GDM1 (cell line): ENCODE results near the gene MYO3B.
"Not testable (repeated sequence)": the region's sequence is repeated elsewhere in the genome, so short reads cannot be mapped to it uniquely, and the experiment has no call there.

Experiments
- DNase-seq: peaks from one replicate; lab custom pipeline; 2025; lab: John Stamatoyannopoulos, UW

Gene MYO3B

DNA sequence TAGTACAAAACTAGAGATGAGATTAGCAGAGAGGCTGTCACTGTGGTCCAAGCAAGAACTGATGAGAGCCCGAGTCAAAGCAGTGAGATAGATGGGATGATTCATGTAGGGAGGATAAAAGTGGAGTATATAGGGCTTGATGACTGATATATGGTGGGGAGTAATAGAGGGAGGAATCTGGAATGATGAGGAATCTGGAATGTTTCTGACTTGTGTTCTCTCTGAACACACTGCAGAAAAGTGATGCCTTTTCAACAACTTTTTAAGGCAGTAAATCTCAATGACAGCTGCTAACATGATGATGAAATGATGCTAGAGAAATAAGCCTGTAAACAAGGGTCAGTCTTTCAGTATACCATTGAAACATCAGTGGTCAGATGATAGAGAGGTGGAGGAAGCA is 393.7 kb downstream of the MYO3B start:
- no peak for DNase-seq

DNA sequence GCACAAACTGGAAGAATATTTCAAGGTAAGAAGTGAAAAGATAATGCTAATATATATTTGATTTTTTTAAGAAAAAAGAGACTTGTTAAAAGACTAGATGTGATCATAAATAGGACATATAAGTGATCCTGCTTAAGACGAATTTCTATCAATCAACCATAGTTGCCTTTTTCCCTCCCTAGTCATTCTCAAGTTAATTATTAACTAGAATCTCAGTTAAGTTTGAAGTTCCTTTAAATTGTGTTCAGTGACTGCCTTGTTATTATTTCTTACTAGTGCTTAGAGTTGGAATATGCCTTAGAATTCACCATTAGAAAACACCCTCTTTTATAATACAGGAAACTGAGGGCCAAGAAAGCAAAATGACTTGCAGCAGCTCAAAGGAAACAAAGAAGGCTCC is 395.7 kb downstream of the MYO3B start:
- DNase-seq = no peak

DNA sequence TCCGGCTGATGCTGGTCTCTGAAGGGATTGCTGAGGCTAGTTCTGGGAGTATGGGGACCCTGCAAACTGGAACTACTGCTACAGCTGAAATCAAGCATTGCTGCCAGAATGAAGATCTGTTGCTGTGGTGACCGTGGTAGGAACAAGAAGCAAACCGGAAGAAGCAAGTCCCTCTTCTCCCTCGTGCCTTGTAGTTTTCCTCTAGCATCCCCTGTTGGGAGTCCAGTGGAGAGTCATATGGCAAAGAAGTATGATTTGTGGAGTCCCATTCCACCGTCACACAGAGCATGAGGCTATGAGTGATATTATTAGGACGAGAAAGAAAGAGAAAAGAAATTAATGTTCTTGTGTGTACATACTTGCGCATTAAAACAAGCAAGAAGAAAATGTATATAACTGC is 398.3 kb downstream of the MYO3B start:
- no peak for DNase-seq

DNA sequence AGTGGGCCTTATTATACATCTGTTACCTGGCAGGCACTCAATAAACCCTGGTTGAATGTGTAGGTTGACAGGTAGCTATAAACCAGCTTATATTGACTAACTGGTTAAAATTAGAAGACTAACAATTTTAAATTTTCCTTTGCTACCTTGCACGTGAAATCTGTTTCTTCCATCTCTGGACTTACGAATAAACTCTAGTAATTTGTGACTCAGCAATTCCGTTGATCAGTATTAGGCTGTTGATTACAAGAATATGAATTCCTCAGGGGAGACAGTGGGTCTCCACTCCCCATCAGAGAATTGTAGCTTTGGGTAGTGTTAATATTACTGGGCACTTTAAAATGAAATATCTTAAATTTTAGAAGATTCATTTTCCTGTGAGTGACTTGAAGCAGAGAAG is 399.4 kb downstream of the MYO3B start:
- no peak for DNase-seq

DNA sequence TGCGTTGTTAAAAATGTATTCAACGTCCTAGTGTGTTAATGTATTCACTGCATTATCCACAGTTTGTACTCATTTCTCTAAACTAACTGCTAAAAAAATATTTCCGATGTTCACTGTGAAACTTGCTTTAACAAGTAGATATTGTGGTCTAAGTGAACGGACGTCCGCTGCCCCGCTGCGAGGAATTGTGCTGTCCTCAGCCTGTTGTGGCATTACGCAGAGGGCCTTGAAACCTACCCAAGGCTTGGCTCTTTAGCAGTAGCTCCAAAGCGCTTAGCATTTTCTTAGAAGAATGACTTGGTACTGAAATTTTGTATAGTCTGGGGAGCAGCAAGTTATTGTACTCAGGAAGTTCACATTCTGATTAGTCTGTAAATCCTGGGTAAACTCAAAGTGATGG is 400.7 kb downstream of the MYO3B start:
- no peak for DNase-seq

DNA sequence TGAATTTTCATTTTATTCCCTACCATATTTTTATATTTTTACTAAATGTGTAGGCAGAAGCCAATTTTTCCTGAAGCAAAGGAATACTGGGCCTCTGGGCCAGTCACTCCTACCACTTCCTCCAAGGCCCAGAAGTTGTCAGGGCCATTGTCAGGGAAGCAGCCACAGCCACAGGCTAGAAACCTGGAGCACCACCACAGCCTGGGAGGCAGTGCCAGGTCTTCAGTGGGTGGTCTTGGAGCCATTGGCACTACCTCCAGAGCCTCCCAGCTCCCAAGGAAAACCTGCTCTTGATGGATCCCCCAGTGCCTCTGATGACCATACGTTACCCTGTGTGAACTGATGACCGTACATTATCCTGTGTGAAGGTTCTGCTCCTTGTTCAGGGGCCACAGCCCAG is 401.6 kb downstream of the MYO3B start:
- DNase-seq = no peak

DNA sequence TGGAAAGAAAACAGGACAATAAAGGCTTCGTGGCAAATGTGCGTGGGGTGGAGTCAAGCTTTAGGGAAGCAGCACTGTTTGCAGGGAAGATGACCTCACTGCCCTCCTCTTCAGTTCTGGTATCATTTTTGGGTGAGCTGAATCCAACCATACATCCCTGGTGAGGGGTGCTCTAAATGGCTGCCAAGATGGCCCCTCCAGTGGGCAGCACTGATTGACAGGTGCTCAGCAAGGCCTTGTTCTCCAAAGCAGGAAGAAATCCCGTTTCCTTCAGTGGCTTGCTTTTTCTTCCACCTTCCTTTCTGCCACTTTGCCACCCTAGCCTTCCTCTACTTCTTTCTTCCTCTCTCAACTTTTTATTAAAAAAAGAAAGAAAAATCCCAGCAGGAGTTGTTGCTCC is 404.4 kb downstream of the MYO3B start:
- DNase-seq = no peak

DNA sequence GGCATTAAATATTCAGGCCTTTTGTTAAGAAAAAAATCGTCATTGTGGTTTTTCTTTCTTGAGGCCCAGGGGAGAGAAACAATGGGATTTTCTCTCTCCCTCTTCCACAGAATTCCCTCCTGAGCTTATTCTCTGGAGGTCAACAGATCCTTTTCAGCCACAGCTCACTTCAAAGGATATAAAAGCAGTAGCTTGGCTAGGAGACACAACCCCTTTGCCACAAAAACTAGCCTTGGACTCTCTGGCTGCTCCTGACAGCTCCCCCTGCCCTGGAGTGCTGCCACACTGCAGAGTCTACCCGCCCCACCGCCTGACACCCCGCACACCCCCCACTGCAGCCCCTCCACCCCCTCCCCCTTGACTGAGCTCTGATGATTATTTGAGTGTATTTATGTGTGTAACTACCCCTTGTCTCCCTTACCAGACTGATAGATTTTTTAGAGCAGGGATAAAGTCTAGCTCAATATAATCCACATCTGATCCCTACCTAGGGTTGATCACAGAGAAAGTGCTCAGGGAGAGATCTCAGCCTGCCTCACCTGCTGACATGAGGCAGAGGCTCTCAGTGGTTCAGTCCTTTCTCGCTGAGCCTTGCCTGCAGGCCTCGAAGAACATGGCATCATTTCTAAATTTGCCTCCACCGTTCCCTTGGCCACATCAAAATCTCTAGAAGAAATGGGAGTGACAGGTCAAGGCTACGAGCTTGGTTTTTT is 405.0 kb downstream of the MYO3B start:
- no peak for DNase-seq

DNA sequence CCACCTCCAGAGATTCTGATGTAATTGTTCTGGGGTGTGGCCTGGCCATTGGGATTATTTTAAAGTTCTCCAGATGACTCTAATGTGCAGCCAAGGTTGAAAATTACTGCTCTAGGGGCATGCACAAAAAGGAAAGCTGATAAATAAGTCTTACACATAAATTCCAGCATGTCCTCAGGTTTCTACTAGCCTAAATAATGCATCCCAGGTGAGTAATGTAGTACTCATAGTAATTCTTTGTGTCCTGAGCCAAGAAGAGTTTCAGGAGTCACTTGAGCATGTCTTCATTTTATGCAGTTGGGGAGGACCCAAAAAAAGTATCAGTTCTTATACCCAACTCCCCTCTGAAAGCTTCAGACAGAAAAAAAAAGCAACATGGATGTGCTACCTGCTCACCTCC is 407.1 kb downstream of the MYO3B start:
- DNase-seq = no peak

DNA sequence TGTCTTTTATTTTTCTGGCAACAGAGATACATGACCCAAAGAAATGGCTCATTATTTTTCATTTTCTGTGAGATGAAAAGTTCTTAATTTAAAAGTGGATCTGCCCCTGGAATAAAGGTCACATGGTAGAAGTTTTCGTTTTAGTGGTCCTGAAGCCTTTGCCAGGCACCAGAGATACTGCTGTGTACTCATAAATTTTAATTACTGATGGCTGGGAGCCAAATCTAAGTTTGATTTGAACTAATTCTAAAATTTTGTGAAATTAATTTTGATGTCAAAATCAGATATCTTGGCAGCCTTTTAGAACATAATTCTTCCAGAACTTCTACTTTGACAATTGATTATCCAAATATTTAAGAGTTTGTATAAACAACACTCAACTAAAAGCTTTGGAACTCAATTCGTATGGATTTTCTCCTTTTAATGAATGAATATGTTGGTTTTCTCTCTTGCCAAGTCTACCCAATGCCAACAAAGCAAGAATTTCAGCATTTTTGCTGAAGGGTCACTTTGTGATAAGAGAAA is 408.7 kb downstream of the MYO3B start:
- DNase-seq = no peak

DNA sequence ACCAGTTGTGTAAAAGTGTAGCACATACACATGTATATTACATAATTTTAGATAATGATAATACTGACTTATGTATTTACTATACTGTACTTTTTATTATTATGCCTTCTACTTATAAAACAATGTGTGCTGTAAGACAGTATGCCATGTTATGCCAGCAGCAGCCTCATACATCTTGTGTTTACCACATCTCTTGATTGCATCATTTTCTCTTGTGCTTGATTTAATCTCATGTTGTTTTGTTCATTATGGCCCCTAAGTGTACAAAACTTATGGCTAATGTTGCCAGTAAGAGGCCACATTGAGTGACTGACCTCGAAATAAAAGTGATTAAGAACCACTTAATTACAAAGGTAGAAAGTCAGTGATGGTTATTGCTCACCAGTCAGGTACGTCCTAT is 409.2 kb downstream of the MYO3B start:
- DNase-seq = no peak

DNA sequence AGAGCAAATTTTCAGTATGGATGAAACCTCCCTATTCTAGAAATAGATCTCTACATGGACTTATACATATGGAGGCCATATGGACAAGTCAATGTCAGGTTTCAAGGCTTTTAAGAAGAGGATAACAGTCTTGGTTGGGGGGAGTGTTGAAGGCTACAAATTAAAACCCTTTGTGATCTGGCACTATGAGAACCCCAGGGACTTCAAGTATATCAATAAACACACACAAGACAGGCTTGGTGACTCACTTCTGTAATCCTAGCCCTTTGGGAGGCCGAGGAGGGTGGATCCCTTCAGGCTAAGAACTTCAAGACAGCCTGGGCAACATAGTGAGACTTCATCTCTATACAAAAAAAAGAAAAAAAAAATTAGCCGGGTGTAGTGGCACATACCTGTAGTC is 410.0 kb downstream of the MYO3B start:
- no peak for DNase-seq

DNA sequence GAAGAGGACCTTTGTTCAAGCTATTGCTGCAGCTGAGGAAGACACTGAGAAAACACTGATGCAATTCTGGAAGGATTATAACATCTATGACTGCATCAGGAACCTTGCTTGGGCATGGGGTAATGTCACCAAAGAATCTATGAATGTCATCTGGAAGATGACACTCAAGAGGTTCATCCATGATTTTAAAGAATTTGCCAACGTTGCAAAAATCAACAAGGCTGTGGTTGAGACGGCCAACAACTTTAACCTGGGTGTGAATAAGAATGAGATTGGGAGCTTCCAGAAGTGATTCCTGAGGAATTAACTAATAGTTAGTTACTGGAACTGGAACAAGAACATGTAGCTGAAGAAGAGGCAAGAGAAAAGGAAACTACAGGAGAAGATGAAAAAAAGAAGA is 410.8 kb downstream of the MYO3B start:
- no peak for DNase-seq

DNA sequence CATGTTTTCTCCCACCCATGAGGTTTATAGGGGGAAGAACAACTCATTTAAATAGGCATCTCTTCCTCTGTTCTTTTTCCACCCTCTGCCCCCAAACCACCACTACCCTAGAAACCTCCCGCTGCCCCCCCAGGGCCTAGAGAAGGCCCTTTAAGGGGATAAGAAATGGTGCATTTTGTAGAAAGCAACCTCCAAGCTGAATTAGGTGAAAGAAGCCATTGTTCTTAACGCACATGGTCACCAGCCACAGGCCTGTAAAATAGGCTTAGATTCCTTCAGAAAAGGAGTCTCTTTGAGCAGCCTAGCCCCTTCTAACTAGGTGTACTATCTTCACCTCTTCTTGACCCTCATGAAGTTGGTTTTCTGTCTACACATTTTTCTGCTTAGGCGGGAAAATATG is 418.6 kb downstream of the MYO3B start:
- DNase-seq = no peak

DNA sequence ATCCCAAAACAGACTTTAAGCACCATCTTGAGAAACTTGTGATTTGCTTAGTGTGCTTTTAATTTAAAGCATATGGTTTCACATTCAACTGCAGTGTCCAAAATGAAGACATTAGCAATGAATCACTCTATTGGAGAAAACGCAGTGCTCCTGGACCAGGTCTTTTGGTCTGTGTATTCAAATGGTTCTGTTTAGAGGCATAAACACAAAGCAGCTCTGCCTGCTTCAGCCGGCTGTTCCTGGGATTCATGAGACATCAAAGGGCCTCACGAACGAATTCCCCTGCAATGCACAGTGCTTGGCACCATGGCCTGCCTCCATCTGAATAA is 420.1 kb downstream of the MYO3B start:
- no peak for DNase-seq

DNA sequence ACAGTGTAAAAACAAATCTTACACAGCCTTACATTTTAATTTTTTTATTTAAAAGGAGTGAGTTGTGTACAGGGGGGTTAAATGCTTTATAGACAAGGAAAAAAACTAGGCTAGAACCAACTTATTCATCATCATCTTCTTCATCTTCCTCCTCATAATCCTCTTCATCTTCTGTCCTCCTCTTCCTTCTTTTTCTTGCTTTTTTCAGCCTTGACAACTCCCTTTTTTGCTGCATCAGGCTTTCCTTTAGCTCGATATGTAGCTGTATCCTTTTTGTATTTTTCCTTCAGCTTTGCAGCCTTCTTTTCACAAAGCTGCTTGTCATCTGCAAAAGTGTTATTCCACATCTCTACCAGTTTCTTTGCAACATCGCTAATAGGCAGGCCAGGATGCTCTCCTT is 423.5 kb downstream of the MYO3B start:
- DNase-seq = no peak

DNA sequence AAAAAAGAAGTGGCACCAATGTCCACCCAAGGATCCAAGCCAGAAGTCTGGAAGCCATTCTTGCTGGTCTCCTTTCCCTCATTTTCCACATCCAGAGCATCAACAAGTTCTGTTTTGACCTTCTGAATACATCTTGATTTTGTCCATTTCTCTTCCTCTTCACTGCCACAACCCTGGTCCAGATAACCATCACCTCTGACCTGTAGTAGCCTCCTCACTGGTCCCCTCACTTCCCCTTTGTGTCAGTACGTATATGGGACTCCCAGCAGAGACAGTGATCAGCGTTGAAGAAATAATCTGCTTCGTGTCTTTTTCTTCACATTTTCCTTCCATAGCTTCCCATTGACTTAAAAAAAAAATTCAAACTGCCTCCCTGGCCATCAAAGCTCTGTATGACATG is 427.9 kb downstream of the MYO3B start:
- no peak for DNase-seq

DNA sequence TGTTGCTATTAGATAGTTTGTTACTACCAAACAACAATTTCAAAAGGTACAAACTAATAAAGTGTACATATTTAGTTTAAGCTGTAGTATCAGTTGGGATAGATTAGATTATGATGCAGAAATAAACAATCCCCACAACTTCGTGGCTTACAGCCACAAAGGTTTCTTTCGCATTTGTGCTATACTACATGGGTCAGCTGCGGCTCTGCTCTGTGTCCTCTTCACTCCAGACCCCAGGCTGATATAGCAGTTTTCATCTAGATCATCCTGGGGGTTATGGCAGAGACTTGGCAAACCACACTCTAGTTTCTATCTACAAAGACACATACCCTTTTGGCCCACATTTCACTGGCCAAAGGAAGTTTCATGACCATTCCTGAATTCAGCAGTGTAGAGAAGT is 429.2 kb downstream of the MYO3B start:
- DNase-seq = no peak

DNA sequence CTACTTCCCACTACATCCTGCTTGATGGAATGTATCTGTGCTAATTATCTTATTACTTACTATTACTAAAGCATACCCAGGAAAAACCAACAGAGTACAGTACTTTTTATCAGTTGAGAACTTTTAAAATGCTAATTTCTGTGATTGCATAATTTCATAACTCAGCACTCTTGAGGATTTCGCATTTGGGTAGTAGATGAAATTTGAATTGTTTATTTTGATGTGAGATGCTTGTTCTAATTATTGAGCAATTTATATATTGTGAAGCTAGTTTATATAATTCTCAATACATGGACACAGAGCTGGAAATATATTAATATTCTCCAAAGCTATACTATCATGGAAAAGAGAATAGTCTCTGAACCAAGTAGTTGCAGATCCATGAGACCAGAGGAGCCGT is 432.7 kb downstream of the MYO3B start:
- DNase-seq = no peak

DNA sequence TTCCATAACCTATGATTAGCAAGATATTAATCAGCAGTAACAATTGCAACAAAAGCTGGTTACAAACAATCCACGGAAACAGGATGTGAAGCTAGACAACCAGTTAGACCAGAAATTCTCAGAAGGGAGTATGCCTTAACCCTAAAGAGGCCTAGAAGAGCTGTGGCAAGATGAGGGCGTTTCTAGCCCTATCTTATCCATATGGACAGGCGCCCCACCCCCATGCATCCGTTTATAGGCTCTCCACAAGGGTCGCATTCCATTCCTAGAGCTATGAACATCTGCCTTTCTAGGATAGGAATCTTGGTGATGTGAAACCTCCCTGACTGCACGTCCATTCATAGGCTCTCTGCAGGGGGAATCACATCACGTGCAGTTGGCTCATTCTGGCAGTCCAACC is 441.0 kb downstream of the MYO3B start:
- not testable (repeated sequence) for DNase-seq

DNA sequence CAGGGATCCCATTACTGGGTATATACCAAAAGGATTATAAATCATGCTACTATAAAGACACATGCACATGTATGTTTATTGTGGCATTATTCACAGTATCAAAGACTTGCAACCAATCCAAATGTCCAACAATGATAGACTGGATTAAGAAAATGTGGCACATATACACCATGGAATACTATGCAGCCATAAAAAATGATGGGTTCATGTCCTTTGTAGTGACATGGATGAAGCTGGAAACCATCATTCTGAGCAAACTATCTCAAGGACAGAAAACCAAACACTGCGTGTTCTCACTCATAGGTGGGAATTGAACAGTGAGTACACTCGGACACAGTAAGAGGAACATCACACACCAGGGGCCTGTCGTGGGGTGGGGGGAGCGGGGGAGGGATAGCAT is 457.1 kb downstream of the MYO3B start:
- DNase-seq = not testable (repeated sequence)

DNA sequence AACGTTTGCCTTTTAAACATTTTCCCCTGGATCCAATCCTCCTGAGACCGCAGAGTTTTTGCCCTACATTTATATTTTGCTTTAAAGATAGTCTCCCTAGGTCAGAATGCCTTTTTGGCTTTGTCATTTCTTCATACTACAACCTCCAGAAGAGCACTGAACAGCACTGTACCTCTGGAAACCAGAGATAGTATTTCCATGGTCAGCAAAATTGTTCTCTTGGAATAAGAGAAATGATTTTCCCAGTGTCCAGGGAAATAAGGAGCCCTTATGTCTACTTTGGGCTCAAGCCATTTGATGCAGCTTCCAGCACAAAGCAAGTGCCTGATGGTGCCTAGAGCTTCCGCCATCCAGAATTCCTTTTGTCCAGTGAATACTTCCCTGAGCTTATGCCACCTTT is 461.7 kb downstream of the MYO3B start:
- DNase-seq = no peak

DNA sequence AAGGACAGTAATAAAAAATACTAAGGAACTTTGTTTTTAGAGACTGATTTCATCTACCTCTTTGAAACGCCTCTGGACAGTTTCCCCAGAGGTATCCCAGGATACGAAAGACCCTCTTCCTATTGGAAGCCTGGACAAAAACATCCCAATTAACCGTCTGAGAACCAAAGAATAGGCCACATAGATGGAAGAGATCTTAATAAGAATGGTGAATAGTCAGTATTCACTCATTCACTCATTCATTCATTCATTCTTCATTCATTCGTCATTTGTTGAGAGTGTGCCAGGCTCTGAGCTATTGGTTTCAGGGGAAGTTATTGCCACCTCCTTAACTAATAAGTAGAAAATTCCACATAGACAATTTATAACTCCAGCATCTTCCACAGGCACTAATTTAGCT is 464.0 kb downstream of the MYO3B start:
- DNase-seq = no peak

DNA sequence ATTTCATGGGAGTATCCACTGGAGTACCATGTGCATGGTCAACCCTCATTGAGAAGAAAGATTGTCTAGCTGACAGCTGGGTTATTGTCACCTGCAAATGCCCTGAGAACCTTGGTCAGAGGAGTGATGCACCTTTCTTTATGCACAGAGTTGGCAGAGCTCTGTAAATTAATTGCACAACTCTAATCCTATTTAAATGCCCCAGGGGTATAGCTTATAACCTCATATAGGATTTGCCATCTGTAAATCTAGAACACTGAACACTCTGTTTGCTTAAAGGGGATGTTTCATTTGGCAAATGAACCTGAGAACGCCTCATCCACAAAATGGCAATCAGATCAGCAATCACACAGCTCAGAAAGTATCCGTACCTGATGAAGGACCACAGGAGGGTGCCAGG is 465.4 kb downstream of the MYO3B start:
- DNase-seq = no peak
